Measurements from ENCODE around the gene ZNF816.

- TF ChIP-seq, protein P1, sequence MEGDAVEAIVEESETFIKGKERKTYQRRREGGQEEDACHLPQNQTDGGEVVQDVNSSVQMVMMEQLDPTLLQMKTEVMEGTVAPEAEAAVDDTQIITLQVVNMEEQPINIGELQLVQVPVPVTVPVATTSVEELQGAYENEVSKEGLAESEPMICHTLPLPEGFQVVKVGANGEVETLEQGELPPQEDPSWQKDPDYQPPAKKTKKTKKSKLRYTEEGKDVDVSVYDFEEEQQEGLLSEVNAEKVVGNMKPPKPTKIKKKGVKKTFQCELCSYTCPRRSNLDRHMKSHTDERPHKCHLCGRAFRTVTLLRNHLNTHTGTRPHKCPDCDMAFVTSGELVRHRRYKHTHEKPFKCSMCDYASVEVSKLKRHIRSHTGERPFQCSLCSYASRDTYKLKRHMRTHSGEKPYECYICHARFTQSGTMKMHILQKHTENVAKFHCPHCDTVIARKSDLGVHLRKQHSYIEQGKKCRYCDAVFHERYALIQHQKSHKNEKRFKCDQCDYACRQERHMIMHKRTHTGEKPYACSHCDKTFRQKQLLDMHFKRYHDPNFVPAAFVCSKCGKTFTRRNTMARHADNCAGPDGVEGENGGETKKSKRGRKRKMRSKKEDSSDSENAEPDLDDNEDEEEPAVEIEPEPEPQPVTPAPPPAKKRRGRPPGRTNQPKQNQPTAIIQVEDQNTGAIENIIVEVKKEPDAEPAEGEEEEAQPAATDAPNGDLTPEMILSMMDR (conservative IDR thresholded peaks at IDR 0.05), result no peak
- no peak for TF ChIP-seq ZFX (IDR thresholded peaks at IDR 0.05)
Measured at GRCh38 chr19:52910648-52911047, 52.0 kb downstream of the ZNF816 start.
